ENCODE results near the gene PGGHG.
"Not testable (repeated sequence)": the region's sequence is repeated elsewhere in the genome, so short reads cannot be mapped to it uniquely, and the experiment has no call there.

PGGHG gene

GRCh38 chr11:285021-285893 lies 3.7 kb upstream of the PGGHG start:
- DNase-seq (ENCODE audit: low spot score) = no peak

GRCh38 chr11:285894-286220 lies 3.1 kb upstream of the PGGHG start:
- DNase-seq (ENCODE audit: low spot score) = no peak

GRCh38 chr11:286977-287820 lies 1.7 kb upstream of the PGGHG start:
- not testable (repeated sequence) for DNase-seq (ENCODE audit: low spot score)

- no peak for DNase-seq (ENCODE audit: low spot score)
Measured at GRCh38 chr11:287821-288477, 977 bp upstream of the PGGHG start.

GRCh38 chr11:289398-289711 lies 429 bp downstream of the PGGHG start:
- no peak for DNase-seq (ENCODE audit: low spot score)

GRCh38 chr11:289712-290620 lies 1.0 kb downstream of the PGGHG start:
- DNase-seq (ENCODE audit: low spot score) = no peak

GRCh38 chr11:290621-291231 lies 1.8 kb downstream of the PGGHG start:
- DNase-seq (ENCODE audit: low spot score) = no peak

- no peak for DNase-seq (ENCODE audit: low spot score)
Measured at GRCh38 chr11:291281-292210, 2.6 kb downstream of the PGGHG start.

GRCh38 chr11:292211-293121 lies 3.5 kb downstream of the PGGHG start:
- DNase-seq (ENCODE audit: low spot score) = no peak

- no peak for DNase-seq (ENCODE audit: low spot score)
Measured at GRCh38 chr11:293271-293851, 4.4 kb downstream of the PGGHG start.

- DNase-seq (ENCODE audit: low spot score) = no peak
Measured at GRCh38 chr11:293852-294661, 5.1 kb downstream of the PGGHG start.

- DNase-seq (ENCODE audit: low spot score) = no peak
Measured at GRCh38 chr11:294780-295179, 5.9 kb downstream of the PGGHG start.

GRCh38 chr11:295351-296170 lies 6.6 kb downstream of the PGGHG start:
- DNase-seq (ENCODE audit: low spot score) = no peak

GRCh38 chr11:296171-297050 lies 7.5 kb downstream of the PGGHG start:
- DNase-seq (ENCODE audit: low spot score) = no peak

- DNase-seq (ENCODE audit: low spot score) = no peak
Measured at GRCh38 chr11:297051-297585, 8.2 kb downstream of the PGGHG start.
